GM23338 (cell line): Measurements from ENCODE around the gene GPD1. TPM values are rescaled to one million over a fixed set of nuclear protein-coding genes. Genes with fewer than 3 reads are reported as not detected.

Experiments used
- ATAC-seq: fragments of 200-7000 bp; cut with Tn5 transposase; 3 replicates; pipeline ENCODE4 v1.9.1; 2020
- DNase-seq: peaks from one replicate; pipeline ENCODE4 v3.0.0-alpha.2; 2015; ENCODE audit warnings: low spot score
- H2AFZ ChIP-seq: fragments of 200-600 bp; sonication (generic); 2 replicates; pipeline ENCODE4 v1.8.0; 2016; ENCODE audit warnings: antibody characterized with exemption, mild to moderate bottlenecking, moderate library complexity
- H3F3A ChIP-seq: fragments of 200-600 bp; sonication (generic); replicated peaks from 2 replicates; pipeline ENCODE4 v1.8.0; 2017; ENCODE audit warnings: antibody characterized with exemption, mixed run types, low read depth
- H3K27ac ChIP-seq: fragments of 200-600 bp; sonication (generic); 2 replicates; pipeline ENCODE4 v1.6.1; 2016; ENCODE audit warnings: low read depth
- H3K27me3 ChIP-seq: fragments of 200-600 bp; sonication (generic); 2 replicates; pipeline ENCODE4 v1.8.0; 2016; ENCODE audit warnings: mild to moderate bottlenecking, mixed run types, moderate library complexity; ENCODE audit not compliant: insufficient read depth
- H3K36me3 ChIP-seq: fragments of 200-600 bp; sonication (generic); 2 replicates; pipeline ENCODE4 v1.8.0; 2016; ENCODE audit warnings: mild to moderate bottlenecking; ENCODE audit not compliant: insufficient read depth
- H3K4me1 ChIP-seq: fragments of 200-600 bp; sonication (generic); 2 replicates; pipeline ENCODE4 v1.8.0; 2016; ENCODE audit warnings: mild to moderate bottlenecking, moderate library complexity; ENCODE audit not compliant: insufficient read depth
- H3K4me2 ChIP-seq: fragments of 200-600 bp; sonication (generic); 2 replicates; pipeline ENCODE4 v1.7.1; 2017; ENCODE audit warnings: mixed run types
- H3K4me3 ChIP-seq: fragments of 200-600 bp; sonication (generic); 2 replicates; pipeline ENCODE4 v1.6.1; 2016; ENCODE audit warnings: mixed run types
- H3K79me2 ChIP-seq: fragments of 200-600 bp; sonication (generic); replicated peaks from 2 replicates; pipeline ENCODE4 v1.8.0; 2017; ENCODE audit warnings: mild to moderate bottlenecking; ENCODE audit not compliant: insufficient read depth
- H3K9me2 ChIP-seq: fragments of 200-600 bp; sonication (generic); 2 replicates; pipeline ENCODE4 v1.8.0; 2017; ENCODE audit not compliant: insufficient read depth
- H4K20me1 ChIP-seq: fragments of 200-600 bp; sonication (generic); replicated peaks from 2 replicates; pipeline ENCODE4 v1.8.0; 2017; ENCODE audit warnings: mild to moderate bottlenecking; ENCODE audit not compliant: insufficient read depth
- H3K27ac Mint-ChIP-seq: 2 replicates; pipeline ENCODE4 v1.8.0; 2020; ENCODE audit warnings: inconsistent platforms, mild to moderate bottlenecking, moderate library complexity, mixed read lengths
- H3K27me3 Mint-ChIP-seq: 3 replicates; pipeline ENCODE4 v1.8.0; 2022; ENCODE audit warnings: low read depth, mild to moderate bottlenecking, moderate library complexity, mixed read lengths, inconsistent platforms; ENCODE audit not compliant: insufficient read depth, poor library complexity
- H3K36me3 Mint-ChIP-seq: 3 replicates; pipeline ENCODE4 v1.8.0; 2021; ENCODE audit warnings: low read depth, mild to moderate bottlenecking, inconsistent platforms, moderate library complexity, mixed read lengths
- H3K4me1 Mint-ChIP-seq: 3 replicates; pipeline ENCODE4 v1.8.0; 2020; ENCODE audit warnings: mild to moderate bottlenecking, inconsistent platforms, mixed read lengths
- H3K4me3 Mint-ChIP-seq: 3 replicates; pipeline ENCODE4 v1.8.0; 2021; ENCODE audit warnings: moderate library complexity, mild to moderate bottlenecking, inconsistent platforms, mixed read lengths
- H3K9me3 Mint-ChIP-seq: 3 replicates; pipeline ENCODE4 v1.8.0; 2020; ENCODE audit warnings: moderate library complexity, mild to moderate bottlenecking, inconsistent platforms, mixed read lengths
- EZH2 ChIP-seq: fragments of 200-600 bp; sonication (generic); IDR thresholded peaks from one replicate; pipeline ENCODE4 v1.8.0; 2017; ENCODE audit warnings: antibody characterized with exemption, mild to moderate bottlenecking, low read depth; ENCODE audit not compliant: unreplicated experiment
- EZH2phosphoT487 ChIP-seq: fragments of 200-600 bp; sonication (generic); IDR thresholded peaks from one replicate; pipeline ENCODE4 v1.8.1; 2018; ENCODE audit warnings: antibody characterized with exemption; ENCODE audit not compliant: unreplicated experiment
- JUNB ChIP-seq: IDR thresholded peaks from one replicate; pipeline ENCODE4 v1.6.1; 2016; ENCODE audit warnings: antibody characterized with exemption; ENCODE audit not compliant: unreplicated experiment
- POLR2AphosphoS5 ChIP-seq: IDR thresholded peaks from 2 replicates; pipeline ENCODE4 v1.6.1; 2016; ENCODE audit warnings: antibody characterized with exemption, low read depth
- STAT1 ChIP-seq: IDR thresholded peaks from one replicate; pipeline ENCODE4 v1.6.1; 2016; ENCODE audit warnings: antibody characterized with exemption; ENCODE audit not compliant: unreplicated experiment
- ZNF114 ChIP-seq: fragments of 250-450 bp; sonication (Bioruptor Pico); IDR thresholded peaks from 2 replicates; pipeline ENCODE4 v1.5.0; 2020; ENCODE audit warnings: mild to moderate bottlenecking, moderate library complexity
- ZNF331 ChIP-seq: fragments of 250-450 bp; sonication (Bioruptor Pico); IDR thresholded peaks from 2 replicates; pipeline ENCODE4 v1.5.0; 2020; ENCODE audit warnings: low read depth, mild to moderate bottlenecking, moderate library complexity
- polyA plus RNA-seq: library from polyadenylated mRNA; unstranded; fragments of >200 nt; fragmentation: Nextera tagmentation; extraction: Ambion mirVana; gene quantifications from 2 replicates; pipeline ENCODE4 v1.2.1, GENCODE V29; 2016
- total RNA-seq: library from RNA; depleted of rRNA; stranded (reverse); fragments of >200 nt; shearing (Covaris generic); gene quantifications from 2 replicates; pipeline ENCODE4 v1.2.3, GENCODE V29; 2014
- TF ChIP-seq, protein P1 (sequence below): fragments of 250-450 bp; sonication (Bioruptor Pico); IDR thresholded peaks from 2 replicates; pipeline ENCODE4 v1.5.0; 2020; ENCODE audit warnings: mild to moderate bottlenecking, moderate library complexity
- TF ChIP-seq, protein P2 (sequence below): IDR thresholded peaks from 2 replicates; pipeline ENCODE4 v1.6.1; 2016; ENCODE audit warnings: antibody characterized with exemption
- TF ChIP-seq, protein P3 (sequence below), 2 experiments: fragments of 200-600 bp in 1 of 2; sonication (generic) in 1 of 2; conservative IDR thresholded peaks; 2 replicates each; pipeline versions ENCODE4 v1.5.1 to v1.6.1; 2016 to 2017; ENCODE audit warnings: antibody characterized with exemption in 2 of 2, low read depth in 2 of 2, mild to moderate bottlenecking in 2 of 2, moderate library complexity in 1 of 2

The GPD1 gene
- total and polyA plus RNA-seq, 2 experiments from 2014 or later = 0.36 to 0.45 TPM

DNA sequence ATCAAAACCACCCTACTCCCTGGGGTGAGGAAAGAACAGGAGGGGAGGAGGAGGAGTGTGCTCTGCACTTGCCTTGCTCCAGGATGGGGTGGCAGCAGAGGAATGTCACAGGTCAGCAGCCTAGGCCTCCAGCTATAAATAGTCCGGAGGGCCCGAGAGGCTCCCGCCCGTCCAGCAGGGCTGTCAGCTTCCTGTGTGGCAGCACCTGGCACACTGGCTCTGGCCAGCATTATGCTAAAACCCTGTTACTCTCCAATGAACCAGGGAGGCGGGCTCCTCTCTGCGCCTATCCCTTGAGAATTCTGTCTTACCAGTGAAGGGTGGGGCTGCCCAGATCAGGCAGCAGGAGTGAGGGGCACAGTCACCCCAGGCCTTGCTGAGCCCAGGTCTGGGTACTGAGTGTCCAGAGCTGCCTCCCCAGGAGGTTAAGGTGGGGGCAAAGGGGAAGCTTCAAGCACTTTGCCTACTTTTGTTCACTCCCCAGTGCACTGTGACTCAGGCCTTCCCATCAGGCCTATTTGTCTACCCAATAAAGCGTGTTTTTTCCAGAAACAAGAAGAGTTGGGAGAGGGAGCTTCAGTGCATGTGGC lies 7.0 kb downstream of the GPD1 start (continued):
- TF ChIP-seq, protein P1, sequence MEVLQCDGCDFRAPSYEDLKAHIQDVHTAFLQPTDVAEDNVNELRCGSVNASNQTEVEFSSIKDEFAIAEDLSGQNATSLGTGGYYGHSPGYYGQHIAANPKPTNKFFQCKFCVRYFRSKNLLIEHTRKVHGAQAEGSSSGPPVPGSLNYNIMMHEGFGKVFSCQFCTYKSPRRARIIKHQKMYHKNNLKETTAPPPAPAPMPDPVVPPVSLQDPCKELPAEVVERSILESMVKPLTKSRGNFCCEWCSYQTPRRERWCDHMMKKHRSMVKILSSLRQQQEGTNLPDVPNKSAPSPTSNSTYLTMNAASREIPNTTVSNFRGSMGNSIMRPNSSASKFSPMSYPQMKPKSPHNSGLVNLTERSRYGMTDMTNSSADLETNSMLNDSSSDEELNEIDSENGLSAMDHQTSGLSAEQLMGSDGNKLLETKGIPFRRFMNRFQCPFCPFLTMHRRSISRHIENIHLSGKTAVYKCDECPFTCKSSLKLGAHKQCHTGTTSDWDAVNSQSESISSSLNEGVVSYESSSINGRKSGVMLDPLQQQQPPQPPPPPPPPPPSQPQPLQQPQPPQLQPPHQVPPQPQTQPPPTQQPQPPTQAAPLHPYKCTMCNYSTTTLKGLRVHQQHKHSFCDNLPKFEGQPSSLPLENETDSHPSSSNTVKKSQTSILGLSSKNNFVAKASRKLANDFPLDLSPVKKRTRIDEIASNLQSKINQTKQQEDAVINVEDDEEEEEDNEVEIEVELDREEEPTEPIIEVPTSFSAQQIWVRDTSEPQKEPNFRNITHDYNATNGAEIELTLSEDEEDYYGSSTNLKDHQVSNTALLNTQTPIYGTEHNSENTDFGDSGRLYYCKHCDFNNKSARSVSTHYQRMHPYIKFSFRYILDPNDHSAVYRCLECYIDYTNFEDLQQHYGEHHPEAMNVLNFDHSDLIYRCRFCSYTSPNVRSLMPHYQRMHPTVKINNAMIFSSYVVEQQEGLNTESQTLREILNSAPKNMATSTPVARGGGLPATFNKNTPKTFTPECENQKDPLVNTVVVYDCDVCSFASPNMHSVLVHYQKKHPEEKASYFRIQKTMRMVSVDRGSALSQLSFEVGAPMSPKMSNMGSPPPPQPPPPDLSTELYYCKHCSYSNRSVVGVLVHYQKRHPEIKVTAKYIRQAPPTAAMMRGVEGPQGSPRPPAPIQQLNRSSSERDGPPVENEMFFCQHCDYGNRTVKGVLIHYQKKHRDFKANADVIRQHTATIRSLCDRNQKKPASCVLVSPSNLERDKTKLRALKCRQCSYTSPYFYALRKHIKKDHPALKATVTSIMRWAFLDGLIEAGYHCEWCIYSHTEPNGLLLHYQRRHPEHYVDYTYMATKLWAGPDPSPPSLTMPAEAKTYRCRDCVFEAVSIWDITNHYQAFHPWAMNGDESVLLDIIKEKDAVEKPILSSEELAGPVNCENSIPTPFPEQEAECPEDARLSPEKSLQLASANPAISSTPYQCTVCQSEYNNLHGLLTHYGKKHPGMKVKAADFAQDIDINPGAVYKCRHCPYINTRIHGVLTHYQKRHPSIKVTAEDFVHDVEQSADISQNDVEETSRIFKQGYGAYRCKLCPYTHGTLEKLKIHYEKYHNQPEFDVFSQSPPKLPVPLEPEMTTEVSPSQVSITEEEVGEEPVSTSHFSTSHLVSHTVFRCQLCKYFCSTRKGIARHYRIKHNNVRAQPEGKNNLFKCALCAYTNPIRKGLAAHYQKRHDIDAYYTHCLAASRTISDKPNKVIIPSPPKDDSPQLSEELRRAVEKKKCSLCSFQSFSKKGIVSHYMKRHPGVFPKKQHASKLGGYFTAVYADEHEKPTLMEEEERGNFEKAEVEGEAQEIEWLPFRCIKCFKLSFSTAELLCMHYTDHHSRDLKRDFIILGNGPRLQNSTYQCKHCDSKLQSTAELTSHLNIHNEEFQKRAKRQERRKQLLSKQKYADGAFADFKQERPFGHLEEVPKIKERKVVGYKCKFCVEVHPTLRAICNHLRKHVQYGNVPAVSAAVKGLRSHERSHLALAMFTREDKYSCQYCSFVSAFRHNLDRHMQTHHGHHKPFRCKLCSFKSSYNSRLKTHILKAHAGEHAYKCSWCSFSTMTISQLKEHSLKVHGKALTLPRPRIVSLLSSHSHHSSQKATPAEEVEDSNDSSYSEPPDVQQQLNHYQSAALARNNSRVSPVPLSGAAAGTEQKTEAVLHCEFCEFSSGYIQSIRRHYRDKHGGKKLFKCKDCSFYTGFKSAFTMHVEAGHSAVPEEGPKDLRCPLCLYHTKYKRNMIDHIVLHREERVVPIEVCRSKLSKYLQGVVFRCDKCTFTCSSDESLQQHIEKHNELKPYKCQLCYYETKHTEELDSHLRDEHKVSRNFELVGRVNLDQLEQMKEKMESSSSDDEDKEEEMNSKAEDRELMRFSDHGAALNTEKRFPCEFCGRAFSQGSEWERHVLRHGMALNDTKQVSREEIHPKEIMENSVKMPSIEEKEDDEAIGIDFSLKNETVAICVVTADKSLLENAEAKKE = no peak
- TF ChIP-seq, protein P2, sequence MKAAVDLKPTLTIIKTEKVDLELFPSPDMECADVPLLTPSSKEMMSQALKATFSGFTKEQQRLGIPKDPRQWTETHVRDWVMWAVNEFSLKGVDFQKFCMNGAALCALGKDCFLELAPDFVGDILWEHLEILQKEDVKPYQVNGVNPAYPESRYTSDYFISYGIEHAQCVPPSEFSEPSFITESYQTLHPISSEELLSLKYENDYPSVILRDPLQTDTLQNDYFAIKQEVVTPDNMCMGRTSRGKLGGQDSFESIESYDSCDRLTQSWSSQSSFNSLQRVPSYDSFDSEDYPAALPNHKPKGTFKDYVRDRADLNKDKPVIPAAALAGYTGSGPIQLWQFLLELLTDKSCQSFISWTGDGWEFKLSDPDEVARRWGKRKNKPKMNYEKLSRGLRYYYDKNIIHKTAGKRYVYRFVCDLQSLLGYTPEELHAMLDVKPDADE = no peak
- TF ChIP-seq JUNB (no peak), STAT1 (no peak), ZNF114 (CRISPR knock-in tag) (no peak), EZH2phosphoT487 (no peak)

DNA sequence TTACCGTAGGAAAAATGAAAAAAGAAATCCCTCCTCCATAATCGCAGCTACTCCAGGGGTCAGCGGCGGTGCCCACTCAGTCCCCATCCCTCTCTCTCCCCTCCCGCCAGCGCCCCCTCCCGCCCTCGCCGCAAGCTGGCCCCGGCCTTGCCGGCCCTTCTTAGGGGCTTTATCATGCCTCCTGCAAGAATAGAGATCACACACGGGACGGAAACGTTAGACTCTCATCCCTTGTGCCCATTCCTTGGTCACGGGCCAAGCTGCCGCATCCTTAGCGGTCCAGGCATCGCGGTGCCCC lies 7.5 kb downstream of the GPD1 start:
- Mint-ChIP-seq H3K9me3 (peaks cover 2% of the 10 kb centered on the region; the same call in 1 of the 3 replicates), H3K27me3 (peaks cover 7% of the 10 kb centered on the region), H3K4me3 (peak overlapping the region; percentile 97), H3K36me3 (peaks cover 3% of the 10 kb centered on the region; the same call in 2 of the 3 replicates), H3K27ac (peak overlapping the region; percentile 94), H3K4me1 (peaks cover 24% of the 10 kb centered on the region)
- H3K27me3 ChIP-seq = no peaks in the 10 kb centered on the region
- H4K20me1 ChIP-seq = no peaks in the 10 kb centered on the region
- peak overlapping the region; percentile 94; the same call in 1 of the 2 replicates for H2AFZ ChIP-seq
- peak overlapping the region; percentile 45 for H3K4me3 ChIP-seq
- H3K27ac ChIP-seq = no peak overlapping the region; the same call in 1 of the 2 replicates
- peak overlapping the region; percentile 59 for H3K4me2 ChIP-seq
- no peaks in the 10 kb centered on the region for H3K36me3 ChIP-seq
- DNase-seq = no peak
- H3K4me1 ChIP-seq = peaks cover 12% of the 10 kb centered on the region; the same call in 1 of the 2 replicates
- peaks cover 16% of the 10 kb centered on the region for H3F3A ChIP-seq
- peak; percentile 1 for ATAC-seq
- no peaks in the 10 kb centered on the region for H3K9me2 ChIP-seq
- H3K79me2 ChIP-seq = peaks cover 23% of the 10 kb centered on the region
- TF ChIP-seq JUNB = no peak
- TF ChIP-seq EZH2 = no peak
- no peak for TF ChIP-seq ZNF114 (CRISPR knock-in tag)
- TF ChIP-seq, protein P3, sequence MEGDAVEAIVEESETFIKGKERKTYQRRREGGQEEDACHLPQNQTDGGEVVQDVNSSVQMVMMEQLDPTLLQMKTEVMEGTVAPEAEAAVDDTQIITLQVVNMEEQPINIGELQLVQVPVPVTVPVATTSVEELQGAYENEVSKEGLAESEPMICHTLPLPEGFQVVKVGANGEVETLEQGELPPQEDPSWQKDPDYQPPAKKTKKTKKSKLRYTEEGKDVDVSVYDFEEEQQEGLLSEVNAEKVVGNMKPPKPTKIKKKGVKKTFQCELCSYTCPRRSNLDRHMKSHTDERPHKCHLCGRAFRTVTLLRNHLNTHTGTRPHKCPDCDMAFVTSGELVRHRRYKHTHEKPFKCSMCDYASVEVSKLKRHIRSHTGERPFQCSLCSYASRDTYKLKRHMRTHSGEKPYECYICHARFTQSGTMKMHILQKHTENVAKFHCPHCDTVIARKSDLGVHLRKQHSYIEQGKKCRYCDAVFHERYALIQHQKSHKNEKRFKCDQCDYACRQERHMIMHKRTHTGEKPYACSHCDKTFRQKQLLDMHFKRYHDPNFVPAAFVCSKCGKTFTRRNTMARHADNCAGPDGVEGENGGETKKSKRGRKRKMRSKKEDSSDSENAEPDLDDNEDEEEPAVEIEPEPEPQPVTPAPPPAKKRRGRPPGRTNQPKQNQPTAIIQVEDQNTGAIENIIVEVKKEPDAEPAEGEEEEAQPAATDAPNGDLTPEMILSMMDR (conservative IDR thresholded peaks at IDR 0.05; ENCODE audit: low read depth in 2 of 2) = no peak
- TF ChIP-seq ZNF331 (CRISPR knock-in tag) = no peak
- no peak for TF ChIP-seq POLR2AphosphoS5
